ENCODE data around the gene TMIE.

DNA sequence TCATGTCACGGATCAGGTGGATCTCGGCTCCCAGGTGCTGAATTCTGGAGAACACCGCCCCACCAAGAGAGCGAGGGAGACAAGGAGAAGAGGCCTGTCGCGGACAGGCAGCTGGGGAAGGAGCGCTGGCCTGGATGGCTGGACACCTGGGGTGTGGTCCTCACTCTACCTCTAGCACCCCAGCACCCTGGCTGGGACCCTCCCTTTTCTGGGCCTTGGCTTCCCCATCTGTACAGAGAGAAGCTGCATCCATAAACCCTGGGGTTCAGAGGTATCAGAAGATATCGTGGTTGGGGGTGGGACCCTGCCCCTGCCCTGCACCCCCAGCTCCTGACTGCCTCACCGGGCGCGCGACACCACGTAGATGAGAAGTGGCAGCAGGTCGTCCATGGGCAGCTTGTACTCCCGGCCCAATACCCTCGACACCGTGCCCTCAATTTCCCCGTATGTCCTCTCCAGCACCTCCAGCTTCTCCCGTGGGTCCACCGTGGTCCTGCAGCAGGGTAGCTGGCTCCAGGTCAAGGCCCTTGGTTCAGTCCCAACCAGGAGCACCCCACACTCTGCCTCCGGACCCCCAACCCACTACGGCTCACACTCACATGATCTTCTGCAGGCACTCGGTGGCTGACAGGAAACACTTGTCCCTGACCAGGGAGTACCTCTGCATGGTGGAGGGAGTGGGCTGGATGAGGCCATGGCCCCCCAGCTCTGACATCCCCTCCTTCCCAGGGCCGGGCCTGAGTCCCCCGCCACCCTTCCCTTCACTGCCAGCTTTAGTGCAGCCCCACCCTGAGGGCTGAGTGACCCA is 29.4 kb upstream of the TMIE start:
- TF ChIP-seq SRSF1 (IDR thresholded peaks at IDR 0.05; ENCODE audit: low read depth, low read length) (no peak), NCOR1 (IDR thresholded peaks at IDR 0.05) (no peak), ZNF507 (tag; conservative IDR thresholded peaks at IDR 0.05) (no peak), NR3C1 (CRISPR knock-in tag; IDR thresholded peaks at IDR 0.05) (no peak), FOXM1 (IDR thresholded peaks at IDR 0.05; ENCODE audit: low read depth) (no peak), FOXM1 (CRISPR knock-in tag; IDR thresholded peaks at IDR 0.05; ENCODE audit: low read depth) (no peak), ARID2 (IDR thresholded peaks at IDR 0.05) (no peak), RFX1 (IDR thresholded peaks at IDR 0.05) (no peak), MCM7 (IDR thresholded peaks at IDR 0.05) (no peak), JUND (IDR thresholded peaks at IDR 0.05; ENCODE audit: borderline replicate concordance, low read depth, low read length) (no peak), JUND (tag; IDR thresholded peaks at IDR 0.05; ENCODE audit: borderline replicate concordance, low read depth, low read length) (no peak), SETDB1 (IDR thresholded peaks at IDR 0.05; ENCODE audit: low read length) (no peak)
- TF ChIP-seq, protein P1, sequence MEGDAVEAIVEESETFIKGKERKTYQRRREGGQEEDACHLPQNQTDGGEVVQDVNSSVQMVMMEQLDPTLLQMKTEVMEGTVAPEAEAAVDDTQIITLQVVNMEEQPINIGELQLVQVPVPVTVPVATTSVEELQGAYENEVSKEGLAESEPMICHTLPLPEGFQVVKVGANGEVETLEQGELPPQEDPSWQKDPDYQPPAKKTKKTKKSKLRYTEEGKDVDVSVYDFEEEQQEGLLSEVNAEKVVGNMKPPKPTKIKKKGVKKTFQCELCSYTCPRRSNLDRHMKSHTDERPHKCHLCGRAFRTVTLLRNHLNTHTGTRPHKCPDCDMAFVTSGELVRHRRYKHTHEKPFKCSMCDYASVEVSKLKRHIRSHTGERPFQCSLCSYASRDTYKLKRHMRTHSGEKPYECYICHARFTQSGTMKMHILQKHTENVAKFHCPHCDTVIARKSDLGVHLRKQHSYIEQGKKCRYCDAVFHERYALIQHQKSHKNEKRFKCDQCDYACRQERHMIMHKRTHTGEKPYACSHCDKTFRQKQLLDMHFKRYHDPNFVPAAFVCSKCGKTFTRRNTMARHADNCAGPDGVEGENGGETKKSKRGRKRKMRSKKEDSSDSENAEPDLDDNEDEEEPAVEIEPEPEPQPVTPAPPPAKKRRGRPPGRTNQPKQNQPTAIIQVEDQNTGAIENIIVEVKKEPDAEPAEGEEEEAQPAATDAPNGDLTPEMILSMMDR (IDR thresholded peaks at IDR 0.05 in 2 of 3, conservative IDR thresholded peaks at IDR 0.05 in 1 of 3; ENCODE audit: insufficient read depth in 2 of 3, low read depth in 1 of 3, low read length in 3 of 3) = no peak
- TF ChIP-seq, protein P2, sequence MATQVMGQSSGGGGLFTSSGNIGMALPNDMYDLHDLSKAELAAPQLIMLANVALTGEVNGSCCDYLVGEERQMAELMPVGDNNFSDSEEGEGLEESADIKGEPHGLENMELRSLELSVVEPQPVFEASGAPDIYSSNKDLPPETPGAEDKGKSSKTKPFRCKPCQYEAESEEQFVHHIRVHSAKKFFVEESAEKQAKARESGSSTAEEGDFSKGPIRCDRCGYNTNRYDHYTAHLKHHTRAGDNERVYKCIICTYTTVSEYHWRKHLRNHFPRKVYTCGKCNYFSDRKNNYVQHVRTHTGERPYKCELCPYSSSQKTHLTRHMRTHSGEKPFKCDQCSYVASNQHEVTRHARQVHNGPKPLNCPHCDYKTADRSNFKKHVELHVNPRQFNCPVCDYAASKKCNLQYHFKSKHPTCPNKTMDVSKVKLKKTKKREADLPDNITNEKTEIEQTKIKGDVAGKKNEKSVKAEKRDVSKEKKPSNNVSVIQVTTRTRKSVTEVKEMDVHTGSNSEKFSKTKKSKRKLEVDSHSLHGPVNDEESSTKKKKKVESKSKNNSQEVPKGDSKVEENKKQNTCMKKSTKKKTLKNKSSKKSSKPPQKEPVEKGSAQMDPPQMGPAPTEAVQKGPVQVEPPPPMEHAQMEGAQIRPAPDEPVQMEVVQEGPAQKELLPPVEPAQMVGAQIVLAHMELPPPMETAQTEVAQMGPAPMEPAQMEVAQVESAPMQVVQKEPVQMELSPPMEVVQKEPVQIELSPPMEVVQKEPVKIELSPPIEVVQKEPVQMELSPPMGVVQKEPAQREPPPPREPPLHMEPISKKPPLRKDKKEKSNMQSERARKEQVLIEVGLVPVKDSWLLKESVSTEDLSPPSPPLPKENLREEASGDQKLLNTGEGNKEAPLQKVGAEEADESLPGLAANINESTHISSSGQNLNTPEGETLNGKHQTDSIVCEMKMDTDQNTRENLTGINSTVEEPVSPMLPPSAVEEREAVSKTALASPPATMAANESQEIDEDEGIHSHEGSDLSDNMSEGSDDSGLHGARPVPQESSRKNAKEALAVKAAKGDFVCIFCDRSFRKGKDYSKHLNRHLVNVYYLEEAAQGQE (IDR thresholded peaks at IDR 0.05; ENCODE audit: borderline replicate concordance) = no peak
- TF ChIP-seq, protein P2 (CRISPR knock-in tag; IDR thresholded peaks at IDR 0.05; ENCODE audit: low read depth) = no peak

Measured in K562 (cell line).